ENCODE results near the gene HTT.

- TF ChIP-seq CTCF (IDR thresholded peaks at IDR 0.05): no peak
- TF ChIP-seq MAFK (IDR thresholded peaks at IDR 0.05; ENCODE audit: partially characterized antibody): no peak
- TF ChIP-seq RFX5 (IDR thresholded peaks at IDR 0.05): no peak
- no peak for TF ChIP-seq POLR2A (IDR thresholded peaks at IDR 0.05; ENCODE audit: low read length)
- TF ChIP-seq POLR2AphosphoS2 (conservative IDR thresholded peaks at IDR 0.05; ENCODE audit: low read length): no peak
- no peak for TF ChIP-seq CHD4 (IDR thresholded peaks at IDR 0.05; ENCODE audit: borderline replicate concordance)
- no peak for TF ChIP-seq BCL3 (IDR thresholded peaks at IDR 0.05)
- TF ChIP-seq HDAC2 (IDR thresholded peaks at IDR 0.05): no peak
- TF ChIP-seq EP300 (IDR thresholded peaks at IDR 0.05): no peak
- no peak for TF ChIP-seq CEBPB (IDR thresholded peaks at IDR 0.05)
- no peak for TF ChIP-seq REST (IDR thresholded peaks at IDR 0.05)
These were observed 163.5 kb downstream of the HTT start for GRCh38 chr4:3237712-3238560.
